ENCODE measurements around the gene FAM107A.

DNA sequence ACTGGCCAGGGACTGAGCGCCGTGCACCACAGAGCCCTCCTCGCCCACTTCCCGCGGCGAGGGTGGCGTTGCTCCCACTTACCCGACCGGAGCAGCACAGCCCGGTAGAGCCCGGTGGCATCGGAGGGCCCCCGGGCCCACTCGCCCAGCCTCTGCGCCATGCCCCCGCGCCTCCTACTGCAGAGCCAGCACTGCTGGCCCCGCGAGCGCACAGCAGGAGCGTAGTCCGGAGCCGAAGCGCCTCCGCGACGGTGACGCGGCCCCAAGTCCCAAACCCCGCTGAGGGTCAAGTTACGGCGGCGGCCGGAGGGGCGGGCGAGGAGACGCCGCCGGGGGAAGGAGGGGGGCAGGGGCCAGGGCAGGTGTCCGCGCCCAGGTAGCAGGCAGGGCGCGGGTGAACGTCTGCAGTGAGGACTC, 9.6 kb upstream of the FAM107A start:
- TF ChIP-seq CTCF (IDR thresholded peaks at IDR 0.05) (no peak), POLR2AphosphoS5 (IDR thresholded peaks at IDR 0.05; ENCODE audit: insufficient read depth in 1 of 2, low read depth in 1 of 2) (no peak)

Measured in vagina (tissue), 2 donors.